ENCODE measurements around the gene CEP164.

CEP164 gene

GRCh38 chr11:117410238-117410637 is 82.6 kb downstream of the CEP164 start:
- peaks cover 6% of the 10 kb centered on the region; the same call in 1 of the 2 replicates for H3K36me3 ChIP-seq (ENCODE audit: control insufficient read depth, insufficient read depth, low read length)
- no peaks in the 10 kb centered on the region for H3K9me3 ChIP-seq (ENCODE audit: control insufficient read depth, insufficient read depth, low read length)
- DNase-seq (ENCODE audit: low read depth, low spot score): no peak
- H3K27me3 ChIP-seq (ENCODE audit: control insufficient read depth, insufficient read depth, low read length): no peaks in the 10 kb centered on the region
- H3K4me1 ChIP-seq (ENCODE audit: control insufficient read depth, insufficient read depth, low read length): peaks cover 2% of the 10 kb centered on the region; the same call in 1 of the 2 replicates
- WGBS (ENCODE audit: insufficient coverage, insufficient read length): no CpG with 5 or more reads among the region's 1 CpG
- no peak overlapping the region for H3K27ac ChIP-seq (ENCODE audit: low read length)
- no peak overlapping the region for H3K4me3 ChIP-seq (ENCODE audit: low read length)

- peaks cover 2% of the 10 kb centered on the region; the same call in 1 of the 2 replicates for H3K4me1 ChIP-seq (ENCODE audit: control insufficient read depth, insufficient read depth, low read length)
- no peaks in the 10 kb centered on the region for H3K27me3 ChIP-seq (ENCODE audit: control insufficient read depth, insufficient read depth, low read length)
- H3K4me3 ChIP-seq (ENCODE audit: low read length): no peak overlapping the region
- peaks cover 6% of the 10 kb centered on the region; the same call in 1 of the 2 replicates for H3K36me3 ChIP-seq (ENCODE audit: control insufficient read depth, insufficient read depth, low read length)
- H3K9me3 ChIP-seq (ENCODE audit: control insufficient read depth, insufficient read depth, low read length): no peaks in the 10 kb centered on the region
- H3K27ac ChIP-seq (ENCODE audit: low read length): no peak overlapping the region
- no CpG with 5 or more reads among the region's 14 CpGs for WGBS (ENCODE audit: insufficient coverage, insufficient read length)
- no peak for DNase-seq (ENCODE audit: low read depth, low spot score)
Measured at GRCh38 chr11:117410861-117411710, 83.4 kb downstream of the CEP164 start.

GRCh38 chr11:117411736-117412135 is 84.1 kb downstream of the CEP164 start:
- no peaks in the 10 kb centered on the region for H3K27me3 ChIP-seq (ENCODE audit: control insufficient read depth, insufficient read depth, low read length)
- DNase-seq (ENCODE audit: low read depth, low spot score): no peak
- WGBS (ENCODE audit: insufficient coverage, insufficient read length): no CpG with 5 or more reads among the region's 10 CpGs

DNA sequence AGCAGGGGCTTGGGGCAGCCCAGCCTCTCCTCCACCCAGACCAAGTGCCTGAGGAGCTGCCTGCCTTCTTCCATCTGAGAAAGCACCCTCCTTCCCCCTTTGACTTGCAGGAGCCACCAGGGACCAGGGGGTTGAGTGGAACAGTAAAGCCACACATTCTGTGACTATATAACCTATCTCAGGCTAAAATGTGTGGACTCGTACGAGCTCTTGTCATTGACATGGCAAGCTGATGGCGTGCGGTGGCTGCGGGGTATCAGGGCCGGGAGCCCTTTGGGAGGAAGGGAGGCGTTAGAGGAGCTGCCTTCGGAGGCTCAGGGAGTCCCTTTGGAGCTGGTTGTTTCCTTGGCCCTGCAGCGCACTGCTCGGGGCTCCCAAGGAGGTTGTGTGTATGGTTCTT is 84.5 kb downstream of the CEP164 start:
- Histone ChIP-seq H3K27me3 (ENCODE audit: control insufficient read depth, insufficient read depth, low read length) (no peaks in the 10 kb centered on the region), H3K9me3 (ENCODE audit: control insufficient read depth, insufficient read depth, low read length) (no peaks in the 10 kb centered on the region), H3K36me3 (ENCODE audit: control insufficient read depth, insufficient read depth, low read length) (0 out of 2 replicates have a peak, but pooled peaks cover 2% of the 10 kb centered on the region), H3K27ac (ENCODE audit: low read length) (no peak overlapping the region), H3K4me1 (ENCODE audit: control insufficient read depth, insufficient read depth, low read length) (peaks cover 2% of the 10 kb centered on the region; the same call in 1 of the 2 replicates), H3K4me3 (ENCODE audit: low read length) (no peak overlapping the region)
- WGBS (ENCODE audit: insufficient coverage, insufficient read length): no CpG with 5 or more reads among the region's 10 CpGs
- no peak for DNase-seq (ENCODE audit: low read depth, low spot score)

More at GRCh38 chr11:117411736-117412135, 84.1 kb downstream of the CEP164 start:
- Histone ChIP-seq H3K9me3 (ENCODE audit: control insufficient read depth, insufficient read depth, low read length) (no peaks in the 10 kb centered on the region), H3K36me3 (ENCODE audit: control insufficient read depth, insufficient read depth, low read length) (0 out of 2 replicates have a peak, but pooled peaks cover 2% of the 10 kb centered on the region), H3K4me3 (ENCODE audit: low read length) (no peak overlapping the region), H3K27ac (ENCODE audit: low read length) (no peak overlapping the region), H3K4me1 (ENCODE audit: control insufficient read depth, insufficient read depth, low read length) (peaks cover 2% of the 10 kb centered on the region; the same call in 1 of the 2 replicates)

GRCh38 chr11:117412653-117413275 is 85.1 kb downstream of the CEP164 start:
- H3K9me3 ChIP-seq (ENCODE audit: control insufficient read depth, insufficient read depth, low read length): no peaks in the 10 kb centered on the region
- no peak overlapping the region for H3K4me3 ChIP-seq (ENCODE audit: low read length)
- H3K27ac ChIP-seq (ENCODE audit: low read length): no peak overlapping the region
- DNase-seq (ENCODE audit: low read depth, low spot score): no peak
- H3K4me1 ChIP-seq (ENCODE audit: control insufficient read depth, insufficient read depth, low read length): peaks cover 2% of the 10 kb centered on the region; the same call in 1 of the 2 replicates
- H3K36me3 ChIP-seq (ENCODE audit: control insufficient read depth, insufficient read depth, low read length): 0 out of 2 replicates have a peak, but pooled peaks cover 2% of the 10 kb centered on the region
- WGBS (ENCODE audit: insufficient coverage, insufficient read length): no CpG with 5 or more reads among the region's 8 CpGs
- no peaks in the 10 kb centered on the region for H3K27me3 ChIP-seq (ENCODE audit: control insufficient read depth, insufficient read depth, low read length)

- Histone ChIP-seq H3K4me1 (ENCODE audit: control insufficient read depth, insufficient read depth, low read length) (peaks cover 2% of the 10 kb centered on the region; the same call in 1 of the 2 replicates), H3K4me3 (ENCODE audit: low read length) (no peak overlapping the region), H3K9me3 (ENCODE audit: control insufficient read depth, insufficient read depth, low read length) (no peaks in the 10 kb centered on the region), H3K36me3 (ENCODE audit: control insufficient read depth, insufficient read depth, low read length) (no peaks in the 10 kb centered on the region), H3K27ac (ENCODE audit: low read length) (no peak overlapping the region), H3K27me3 (ENCODE audit: control insufficient read depth, insufficient read depth, low read length) (no peaks in the 10 kb centered on the region)
- no CpG with 5 or more reads among the region's 7 CpGs for WGBS (ENCODE audit: insufficient coverage, insufficient read length)
- no peak for DNase-seq (ENCODE audit: low read depth, low spot score)
Measured at GRCh38 chr11:117413616-117414015, 86.0 kb downstream of the CEP164 start.

DNA sequence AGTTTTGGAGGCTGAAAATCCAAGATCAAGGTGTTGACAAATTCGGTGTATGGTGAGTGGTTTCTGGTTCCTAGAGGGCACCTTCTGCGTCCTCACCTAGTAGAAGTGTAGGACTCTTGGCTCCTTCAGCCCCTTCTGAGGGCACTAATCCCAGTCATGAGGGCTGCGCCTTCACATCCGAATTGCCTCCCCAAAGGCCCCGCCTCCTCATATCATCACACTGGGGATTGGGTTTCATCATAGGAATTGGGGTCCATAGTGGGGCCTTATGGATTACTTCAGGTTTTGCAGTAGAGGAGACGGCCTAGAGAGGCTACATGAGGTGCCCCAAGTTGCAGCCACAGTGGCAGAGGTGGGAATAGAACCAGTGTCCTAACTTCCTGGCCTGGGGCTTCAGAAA is 87.1 kb downstream of the CEP164 start:
- DNase-seq (ENCODE audit: low read depth, low spot score): no peak
- peaks cover 2% of the 10 kb centered on the region; the same call in 1 of the 2 replicates for H3K4me1 ChIP-seq (ENCODE audit: control insufficient read depth, insufficient read depth, low read length)
- no peak overlapping the region for H3K27ac ChIP-seq (ENCODE audit: low read length)
- H3K4me3 ChIP-seq (ENCODE audit: low read length): no peak overlapping the region
- no peaks in the 10 kb centered on the region for H3K36me3 ChIP-seq (ENCODE audit: control insufficient read depth, insufficient read depth, low read length)
- H3K9me3 ChIP-seq (ENCODE audit: control insufficient read depth, insufficient read depth, low read length): no peaks in the 10 kb centered on the region
- WGBS (ENCODE audit: insufficient coverage, insufficient read length): no CpG with 5 or more reads among the region's 6 CpGs
- H3K27me3 ChIP-seq (ENCODE audit: control insufficient read depth, insufficient read depth, low read length): no peaks in the 10 kb centered on the region

DNA sequence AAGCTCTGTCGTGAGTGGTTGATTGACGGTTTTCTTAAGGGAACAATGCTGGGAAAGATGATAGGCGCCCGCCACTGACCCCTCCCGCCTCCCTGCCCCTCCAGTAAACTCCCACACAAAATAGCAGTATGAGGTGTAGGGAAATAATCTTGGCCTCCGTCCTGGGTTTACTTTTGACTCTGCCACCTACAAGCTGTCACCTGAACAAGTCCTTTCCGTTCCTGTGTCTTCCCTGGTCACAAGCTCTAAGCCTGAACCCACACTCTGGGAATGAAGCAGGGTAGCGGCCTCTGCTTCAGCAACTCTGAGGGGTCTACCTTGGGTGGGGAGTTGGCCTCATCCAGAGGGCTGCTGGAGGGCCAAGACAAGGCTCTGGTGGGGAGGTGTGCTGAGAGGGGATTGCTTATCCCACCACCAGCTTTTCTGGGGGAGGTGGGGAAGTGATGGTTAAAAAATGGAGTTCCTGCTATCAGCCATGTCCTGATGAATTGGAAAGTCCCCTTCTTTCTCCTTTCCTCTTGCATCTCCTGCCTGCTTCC is 87.8 kb downstream of the CEP164 start:
- Histone ChIP-seq H3K27me3 (ENCODE audit: control insufficient read depth, insufficient read depth, low read length) (no peaks in the 10 kb centered on the region), H3K27ac (ENCODE audit: low read length) (no peak overlapping the region), H3K9me3 (ENCODE audit: control insufficient read depth, insufficient read depth, low read length) (no peaks in the 10 kb centered on the region), H3K36me3 (ENCODE audit: control insufficient read depth, insufficient read depth, low read length) (no peaks in the 10 kb centered on the region), H3K4me3 (ENCODE audit: low read length) (no peak overlapping the region), H3K4me1 (ENCODE audit: control insufficient read depth, insufficient read depth, low read length) (peaks cover 2% of the 10 kb centered on the region; the same call in 1 of the 2 replicates)
- whole genome bisulfite sequencing (ENCODE audit: insufficient coverage, insufficient read length): no CpG with 5 or more reads among the region's 8 CpGs
- DNase-seq (ENCODE audit: low read depth, low spot score): no peak

GRCh38 chr11:117417342-117417741 is 89.7 kb downstream of the CEP164 start:
- Histone ChIP-seq H3K36me3 (ENCODE audit: control insufficient read depth, insufficient read depth, low read length) (no peaks in the 10 kb centered on the region), H3K27ac (ENCODE audit: low read length) (no peak overlapping the region), H3K4me1 (ENCODE audit: control insufficient read depth, insufficient read depth, low read length) (no peaks in the 10 kb centered on the region), H3K27me3 (ENCODE audit: control insufficient read depth, insufficient read depth, low read length) (no peaks in the 10 kb centered on the region), H3K4me3 (ENCODE audit: low read length) (no peak overlapping the region), H3K9me3 (ENCODE audit: control insufficient read depth, insufficient read depth, low read length) (no peaks in the 10 kb centered on the region)
- WGBS (ENCODE audit: insufficient coverage, insufficient read length): no CpG with 5 or more reads among the region's 6 CpGs
- DNase-seq (ENCODE audit: low read depth, low spot score): no peak

GRCh38 chr11:117417856-117418255 is 90.2 kb downstream of the CEP164 start:
- no peak for DNase-seq (ENCODE audit: low read depth, low spot score)
- WGBS (ENCODE audit: insufficient coverage, insufficient read length): no CpG with 5 or more reads among the region's 12 CpGs
- Histone ChIP-seq H3K4me3 (ENCODE audit: low read length) (no peak overlapping the region), H3K4me1 (ENCODE audit: control insufficient read depth, insufficient read depth, low read length) (no peaks in the 10 kb centered on the region), H3K9me3 (ENCODE audit: control insufficient read depth, insufficient read depth, low read length) (no peaks in the 10 kb centered on the region), H3K36me3 (ENCODE audit: control insufficient read depth, insufficient read depth, low read length) (no peaks in the 10 kb centered on the region), H3K27ac (ENCODE audit: low read length) (no peak overlapping the region), H3K27me3 (ENCODE audit: control insufficient read depth, insufficient read depth, low read length) (no peaks in the 10 kb centered on the region)
